RWPE1 (cell line): ENCODE results near the gene AIRE.

Experiments used
- CTCF ChIA-PET: fragments of 350-600 bp; sonication (Branson Sonifier 250); formaldehyde crosslinking; extraction: SDS; loops from one replicate; lab custom pipeline; 2021; lab: Yijun Ruan, JAX
- POLR2A ChIA-PET: fragments of 400-600 bp; formaldehyde crosslinking; extraction: SDS; loops from one replicate; lab custom pipeline; 2020; ENCODE audit warnings: antibody characterized with exemption; ENCODE audit not compliant: low non-redundant PET; lab: Yijun Ruan, JAX
- DNase-seq: peaks from one replicate; pipeline ENCODE4 v3.0.0; 2012; ENCODE audit warnings: low spot score
- H3K27ac ChIP-seq: fragments of 450-650 bp; 2 replicates; pipeline ENCODE4 v1.5.1; 2017
- TF ChIP-seq, protein P1 (sequence below): fragments of 450-650 bp; conservative IDR thresholded peaks from 2 replicates; pipeline ENCODE4 v1.5.1; 2017; ENCODE audit warnings: low read depth, mild to moderate bottlenecking

The AIRE gene

DNA sequence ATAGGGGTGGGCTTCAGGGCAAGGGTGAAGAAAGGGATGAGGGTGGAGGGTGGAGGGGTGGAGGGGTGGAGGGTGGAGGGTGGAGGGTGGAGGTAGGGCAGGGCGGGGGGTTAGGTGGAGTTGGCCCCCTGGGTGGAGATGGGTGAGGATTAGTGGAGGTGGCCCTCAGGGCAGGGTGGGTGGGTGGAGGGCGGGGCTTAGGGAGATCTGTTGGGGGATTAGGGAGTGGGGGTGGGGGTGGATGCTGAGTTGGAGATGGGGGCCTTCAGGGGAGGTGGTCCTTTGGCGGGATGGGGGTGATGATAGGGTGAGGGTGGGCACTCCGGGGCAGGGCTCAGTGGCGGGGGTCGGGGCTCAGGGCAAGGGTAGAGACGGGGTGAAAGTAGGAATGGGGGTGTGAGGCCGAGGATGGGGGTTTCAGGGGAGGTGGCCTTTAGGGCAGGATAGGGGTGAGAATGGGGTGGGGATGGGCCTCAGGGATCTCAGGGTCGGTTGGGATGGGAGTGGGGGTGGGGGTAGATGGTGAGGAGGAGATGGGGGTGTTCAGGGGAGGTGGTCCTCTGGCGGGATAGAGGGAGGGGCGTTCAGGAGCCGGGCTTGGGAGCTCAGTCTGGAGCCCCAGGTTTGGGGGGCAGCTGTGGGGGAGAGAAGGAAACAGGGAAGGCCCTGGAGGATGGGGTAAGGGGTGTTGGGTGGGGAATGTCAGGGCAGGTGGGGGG, 23.2 kb upstream of the AIRE start:
- TF ChIP-seq, protein P1, sequence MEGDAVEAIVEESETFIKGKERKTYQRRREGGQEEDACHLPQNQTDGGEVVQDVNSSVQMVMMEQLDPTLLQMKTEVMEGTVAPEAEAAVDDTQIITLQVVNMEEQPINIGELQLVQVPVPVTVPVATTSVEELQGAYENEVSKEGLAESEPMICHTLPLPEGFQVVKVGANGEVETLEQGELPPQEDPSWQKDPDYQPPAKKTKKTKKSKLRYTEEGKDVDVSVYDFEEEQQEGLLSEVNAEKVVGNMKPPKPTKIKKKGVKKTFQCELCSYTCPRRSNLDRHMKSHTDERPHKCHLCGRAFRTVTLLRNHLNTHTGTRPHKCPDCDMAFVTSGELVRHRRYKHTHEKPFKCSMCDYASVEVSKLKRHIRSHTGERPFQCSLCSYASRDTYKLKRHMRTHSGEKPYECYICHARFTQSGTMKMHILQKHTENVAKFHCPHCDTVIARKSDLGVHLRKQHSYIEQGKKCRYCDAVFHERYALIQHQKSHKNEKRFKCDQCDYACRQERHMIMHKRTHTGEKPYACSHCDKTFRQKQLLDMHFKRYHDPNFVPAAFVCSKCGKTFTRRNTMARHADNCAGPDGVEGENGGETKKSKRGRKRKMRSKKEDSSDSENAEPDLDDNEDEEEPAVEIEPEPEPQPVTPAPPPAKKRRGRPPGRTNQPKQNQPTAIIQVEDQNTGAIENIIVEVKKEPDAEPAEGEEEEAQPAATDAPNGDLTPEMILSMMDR = no peak
- POLR2A ChIA-PET = no interaction called here
- DNase-seq = no peak
- no peak overlapping the region for H3K27ac ChIP-seq
- CTCF ChIA-PET = no interaction called here

DNA sequence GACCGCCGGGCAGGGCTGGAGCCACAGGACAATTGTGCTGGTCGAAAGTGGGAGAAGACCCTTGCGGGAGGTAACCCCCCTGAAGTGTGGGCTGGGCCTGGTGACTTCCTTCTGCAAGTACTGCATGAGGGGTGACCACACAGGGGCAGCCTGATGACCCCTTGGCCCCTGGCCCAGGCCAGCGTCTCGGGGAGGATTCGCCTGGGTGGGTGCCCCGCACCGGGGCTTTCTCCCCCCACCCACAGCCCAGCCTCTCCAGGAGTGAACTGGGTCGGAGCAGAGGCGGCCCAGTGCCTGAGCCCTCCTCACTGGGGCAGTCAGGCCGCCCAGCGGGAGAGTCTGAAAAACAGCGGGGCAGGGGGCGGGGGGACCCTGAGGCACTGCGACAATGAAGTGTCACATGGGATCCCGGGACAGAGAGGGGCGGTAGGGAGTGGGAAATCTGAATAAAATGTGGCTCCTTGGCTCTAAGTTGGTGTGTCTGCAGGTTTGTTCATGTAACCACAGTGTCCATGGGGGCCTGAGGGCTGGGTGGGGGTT, 22.4 kb upstream of the AIRE start:
- TF ChIP-seq, protein P1 = no peak
- no peak overlapping the region for H3K27ac ChIP-seq
- DNase-seq = no peak
- ChIA-PET CTCF (interaction anchor here (0.8 kb wide), 1 partner anchor 34 kb away, joined by 6 read pairs; no protein-coding TSS in a partner anchor), POLR2A (interaction anchor here (0.7 kb wide), 1 partner anchor 25 kb away, joined by 3 read pairs; no protein-coding TSS in a partner anchor)

DNA sequence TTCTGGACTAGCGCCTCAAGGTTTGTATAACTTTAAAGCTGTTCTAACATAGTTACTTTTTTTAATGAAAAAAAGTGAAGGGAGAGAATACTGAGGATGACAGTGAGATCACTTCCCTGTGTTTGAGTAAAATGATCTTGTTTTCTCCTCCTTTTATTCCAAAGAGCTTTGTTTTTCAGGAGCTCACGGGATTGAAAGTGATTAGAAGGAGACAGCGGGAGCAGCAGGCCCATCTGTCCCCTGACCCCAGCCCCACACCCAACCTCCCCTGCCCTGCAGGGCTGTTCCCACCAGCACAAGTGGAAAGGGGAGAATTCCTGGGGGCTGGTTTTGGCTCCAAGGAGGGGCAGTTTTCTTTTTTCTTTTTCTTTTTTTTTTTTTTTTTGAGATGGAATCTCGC, 21.9 kb upstream of the AIRE start:
- TF ChIP-seq, protein P1 = no peak
- ChIA-PET POLR2A (interaction anchor here (0.7 kb wide), 1 partner anchor 24 kb away, joined by 3 read pairs; no protein-coding TSS in a partner anchor), CTCF (interaction anchor here (0.8 kb wide), 1 partner anchor 34 kb away, joined by 6 read pairs; no protein-coding TSS in a partner anchor)
- DNase-seq = no peak
- no peak overlapping the region for H3K27ac ChIP-seq

DNA sequence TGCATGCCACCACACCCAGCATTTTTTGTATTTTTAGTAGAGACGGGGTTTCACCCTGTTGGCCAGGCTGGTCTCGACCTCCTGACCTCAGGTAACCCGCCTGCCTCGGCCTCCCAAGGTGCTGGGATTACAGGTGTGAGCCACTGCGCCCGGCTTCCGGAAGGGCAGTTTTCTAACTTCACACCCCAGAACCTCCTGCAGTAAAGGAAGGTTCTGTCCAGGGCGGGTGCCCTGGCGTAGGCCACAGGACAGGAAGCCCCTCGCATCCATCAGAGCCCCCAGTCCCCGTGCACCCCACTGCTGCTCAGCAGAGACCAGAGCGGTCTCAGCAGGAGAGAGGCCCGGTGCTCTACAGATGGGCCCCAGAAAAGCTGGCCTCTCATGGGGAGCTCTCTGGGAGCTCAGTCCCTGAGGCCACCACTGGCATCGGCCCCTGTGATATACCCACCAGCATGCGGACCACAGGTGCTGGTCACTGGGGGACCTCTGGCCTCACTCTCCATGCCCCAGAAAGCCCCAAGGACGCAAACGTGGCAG, 19.9 kb upstream of the AIRE start:
- H3K27ac ChIP-seq = no peak overlapping the region
- TF ChIP-seq, protein P1 = no peak
- no peak for DNase-seq
- ChIA-PET CTCF (interaction anchor here (0.7 kb wide), 1 partner anchor 31 kb away, joined by 4 read pairs; no protein-coding TSS in a partner anchor), POLR2A (no interaction called here)

DNA sequence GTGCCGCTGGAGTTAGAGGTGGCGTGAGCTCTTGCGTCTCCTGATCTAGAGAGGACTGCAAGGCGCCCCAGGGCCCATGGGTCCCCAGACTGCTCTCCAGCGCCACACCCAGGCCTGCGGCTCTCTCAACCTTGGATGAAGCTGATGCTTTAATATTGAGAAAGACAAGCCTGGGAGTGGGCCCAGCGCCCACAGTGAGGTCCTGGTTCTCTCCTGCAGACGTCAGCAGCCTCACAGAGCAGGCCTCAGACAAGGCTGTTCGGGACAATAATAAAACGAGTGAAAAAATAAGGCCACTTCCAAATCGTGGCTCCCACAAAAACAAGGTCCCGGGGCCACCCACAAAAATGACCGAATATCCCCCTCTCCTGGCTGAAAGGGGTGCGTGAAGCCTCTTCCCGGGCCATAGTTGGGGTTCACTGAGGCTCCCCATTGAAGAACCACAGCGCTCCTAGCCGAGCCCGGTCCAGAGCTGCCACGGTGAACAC, 18.0 kb upstream of the AIRE start:
- CTCF ChIA-PET = interaction anchor here (0.6 to 1.2 kb wide), 2 partner anchors 9 to 31 kb away, joined by 4 to 5 read pairs; no protein-coding TSS in a partner anchor
- POLR2A ChIA-PET = no interaction called here
- H3K27ac ChIP-seq = no peak overlapping the region
- DNase-seq = no peak
- TF ChIP-seq, protein P1 = 0 out of 2 replicates have a peak, but pooled peaks have one; percentile 8

DNA sequence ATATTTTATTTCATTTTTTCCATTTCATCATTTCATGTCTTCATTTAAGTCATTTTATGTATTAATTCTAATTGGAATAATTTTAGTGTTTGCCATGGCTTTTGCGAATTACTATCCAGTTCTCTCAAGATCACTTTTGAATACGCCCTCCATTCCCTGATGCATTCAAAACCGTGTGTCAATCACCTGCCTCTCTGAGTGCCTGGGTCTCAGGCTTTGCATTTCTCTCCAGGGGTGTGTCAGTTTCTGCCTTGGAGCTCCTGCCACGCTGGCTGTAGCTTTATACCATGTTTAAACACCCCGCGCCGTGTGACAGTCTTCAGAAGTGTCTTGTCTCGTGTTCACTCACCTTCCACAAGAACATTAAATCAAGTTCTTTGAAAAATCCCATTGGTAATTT, 16.6 kb upstream of the AIRE start:
- ChIA-PET CTCF (no interaction called here), POLR2A (no interaction called here)
- H3K27ac ChIP-seq = no peak overlapping the region
- TF ChIP-seq, protein P1 = no peak
- DNase-seq = no peak
